HG03108 (cell line): ENCODE results near the gene MPP2.
"Not testable (repeated sequence)": the region's sequence is repeated elsewhere in the genome, so short reads cannot be mapped to it uniquely, and the experiment has no call there.

ENCODE experiments used
- ATAC-seq: cut with Tn5 transposase; IDR thresholded peaks from one replicate; pipeline ENCODE4 v1.9.1; 2021; ENCODE audit warnings: moderate library complexity; ENCODE audit not compliant: unreplicated experiment

MPP2 gene

GRCh38 chr17:43852571-43852970 lies 54.8 kb downstream of the MPP2 start:
- ATAC-seq: no peak

DNA sequence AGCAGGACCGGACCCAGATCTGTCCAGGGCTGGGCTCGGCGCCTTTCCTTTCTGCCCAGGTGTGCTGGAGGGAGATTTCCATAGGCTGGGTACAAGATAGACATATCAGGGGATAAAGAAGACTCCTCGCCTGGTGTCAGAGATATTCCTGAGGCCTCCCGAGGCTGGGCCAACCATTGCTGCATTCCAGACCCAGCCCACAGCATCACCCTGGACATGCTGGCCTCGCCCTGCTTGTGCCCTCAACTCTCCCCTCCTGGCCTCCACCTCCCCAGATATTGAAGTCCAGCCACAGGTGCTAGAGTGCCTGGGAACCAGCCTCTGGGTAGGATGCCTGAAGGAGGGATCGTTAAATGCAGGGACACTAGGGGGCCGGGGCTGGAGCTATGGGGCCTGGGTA lies 58.2 kb downstream of the MPP2 start:
- ATAC-seq: no peak

DNA sequence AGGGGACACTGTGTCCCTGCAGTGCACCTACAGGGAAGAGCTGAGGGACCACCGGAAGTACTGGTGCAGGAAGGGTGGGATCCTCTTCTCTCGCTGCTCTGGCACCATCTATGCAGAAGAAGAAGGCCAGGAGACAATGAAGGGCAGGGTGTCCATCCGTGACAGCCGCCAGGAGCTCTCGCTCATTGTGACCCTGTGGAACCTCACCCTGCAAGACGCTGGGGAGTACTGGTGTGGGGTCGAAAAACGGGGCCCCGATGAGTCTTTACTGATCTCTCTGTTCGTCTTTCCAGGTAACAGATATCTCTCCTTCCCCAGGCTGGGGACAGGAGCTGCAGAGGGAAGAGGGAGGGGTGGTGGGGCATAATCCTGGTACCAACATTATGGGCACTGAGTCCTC lies 58.7 kb downstream of the MPP2 start:
- no peak for ATAC-seq

DNA sequence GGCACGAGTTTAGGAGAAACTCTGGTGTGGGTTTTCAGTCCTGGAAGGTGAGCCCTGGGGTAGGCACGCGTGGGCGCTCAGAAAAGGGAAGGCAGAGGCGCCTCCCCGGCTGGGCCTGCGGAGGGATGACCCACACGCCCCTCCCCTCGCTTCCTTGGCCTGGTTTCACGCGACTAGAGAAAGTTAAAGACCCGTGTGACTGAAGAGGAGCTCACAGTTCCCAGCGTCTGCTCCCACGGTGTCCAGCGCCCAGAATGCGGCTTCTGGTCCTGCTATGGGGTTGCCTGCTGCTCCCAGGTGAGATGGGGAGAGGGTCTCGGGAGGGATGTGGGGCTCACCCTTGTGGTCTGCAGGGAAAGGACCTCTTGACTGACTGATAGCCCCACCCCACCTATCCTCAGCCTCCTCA lies 60.4 kb downstream of the MPP2 start, which contains the start of gene CD300LG:
Gene CD300LG (plus strand): TSS at position 214 of the 409 bp plus-strand sequence. CDS start 41 bp downstream, at position 255.
- ATAC-seq: no peak

GRCh38 chr17:43846221-43846712 lies 61.1 kb downstream of the MPP2 start:
- no peak for ATAC-seq

DNA sequence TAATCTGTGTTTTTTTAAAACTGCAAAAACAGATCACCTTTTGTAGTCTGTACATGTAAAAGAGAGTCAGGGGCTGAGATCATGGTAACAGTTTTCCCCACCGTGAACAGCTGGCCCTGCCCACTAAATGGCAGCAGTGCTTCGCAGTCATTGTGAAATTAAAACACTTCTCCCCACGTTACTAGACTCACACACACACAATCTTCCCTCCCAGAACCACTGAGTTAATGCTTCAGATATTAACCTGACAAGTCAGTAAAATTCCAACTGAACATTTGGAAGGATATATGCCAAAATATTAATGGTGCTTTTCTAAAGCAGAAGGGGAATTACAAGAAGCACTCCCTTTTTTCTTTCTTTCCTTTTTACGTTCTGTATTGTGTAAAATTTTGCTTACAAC lies 61.6 kb downstream of the MPP2 start:
- no peak for ATAC-seq

DNA sequence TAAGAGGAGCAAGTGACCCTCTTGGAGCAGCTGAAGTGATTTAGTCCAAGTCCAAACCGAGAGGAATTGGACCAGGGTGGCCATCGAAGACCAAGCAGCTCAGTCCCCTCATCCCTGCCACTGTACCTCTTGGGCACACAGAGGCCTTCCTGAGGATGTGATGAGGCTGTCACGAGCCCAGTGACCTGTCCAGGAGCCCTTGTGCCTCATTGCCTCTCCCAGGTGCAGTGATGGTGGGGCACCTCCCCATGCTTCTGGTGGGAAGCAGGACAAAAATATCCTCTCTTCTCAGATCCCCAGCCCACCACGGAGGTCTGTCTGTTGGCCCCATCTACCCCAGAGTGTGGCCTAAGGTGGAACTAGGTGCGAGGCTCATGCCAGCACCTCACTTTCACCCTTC lies 63.1 kb downstream of the MPP2 start:
- ATAC-seq: no peak

- ATAC-seq: no peak
Measured at GRCh38 chr17:43842975-43843325, 64.4 kb downstream of the MPP2 start.

DNA sequence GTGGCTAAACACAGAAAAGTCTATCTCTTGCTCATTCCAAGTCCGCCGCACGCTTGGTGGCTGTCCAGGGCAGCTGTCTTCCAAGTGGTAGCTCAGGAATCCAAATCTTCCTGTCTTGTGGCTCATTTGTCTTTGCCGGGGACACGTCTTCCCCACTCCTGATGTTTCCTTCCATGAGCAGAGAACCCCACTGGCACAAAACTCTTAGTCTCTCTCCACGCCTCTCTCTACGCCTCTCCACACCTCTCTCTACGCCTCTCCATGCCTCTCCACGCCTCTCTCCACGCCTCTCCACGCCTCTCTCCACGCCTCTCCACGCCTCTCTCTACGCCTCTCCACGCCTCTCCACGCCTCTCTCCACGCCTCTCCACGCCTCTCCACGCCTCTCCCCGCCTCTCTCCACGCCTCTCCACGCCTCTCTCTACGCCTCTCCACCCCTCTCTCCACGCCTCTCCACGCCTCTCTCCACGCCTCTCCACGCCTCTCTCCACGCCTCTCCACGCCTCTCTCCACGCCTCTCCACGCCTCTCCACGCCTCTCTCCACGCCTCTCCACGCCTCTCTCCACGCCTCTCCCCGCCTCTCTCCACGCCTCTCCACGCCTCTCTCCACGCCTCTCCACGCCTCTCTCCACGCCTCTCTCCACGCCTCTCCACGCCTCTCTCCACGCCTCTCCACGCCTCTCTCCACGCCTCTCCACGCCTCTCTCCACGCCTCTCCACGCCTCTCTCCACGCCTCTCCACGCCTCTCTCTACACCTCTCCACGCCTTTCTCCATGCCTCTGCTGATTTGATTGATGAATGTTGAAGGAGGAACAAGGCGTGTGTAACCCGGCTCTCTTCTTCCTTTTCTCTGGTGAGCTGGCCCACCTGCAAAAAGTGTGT lies 65.0 kb downstream of the MPP2 start:
- not testable (repeated sequence) for ATAC-seq

- ATAC-seq: no peak
Measured at GRCh38 chr17:43841282-43841681, 66.1 kb downstream of the MPP2 start.

- no peak for ATAC-seq
Measured at GRCh38 chr17:43840814-43841213, 66.5 kb downstream of the MPP2 start.

DNA sequence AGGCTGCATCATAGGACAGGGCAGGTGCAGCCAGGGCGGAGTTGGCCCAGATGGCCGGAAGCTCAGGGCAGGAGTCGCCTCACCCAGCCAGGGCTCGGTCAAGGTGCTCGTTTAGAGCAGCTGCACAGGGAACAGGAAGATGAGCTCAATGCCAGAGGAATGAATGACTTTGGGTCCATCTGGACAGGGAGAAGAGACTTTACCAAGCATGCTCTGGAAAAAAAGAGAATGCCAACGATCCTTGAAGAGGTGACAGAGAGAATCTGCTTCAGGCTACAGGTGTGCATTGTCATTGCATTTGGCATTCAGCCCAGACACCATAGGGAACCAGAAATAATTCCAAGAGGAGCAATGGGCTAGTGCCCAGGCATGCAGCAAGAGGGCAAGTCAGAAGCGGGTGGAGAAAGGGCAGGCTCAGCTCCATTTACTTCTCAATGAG lies 67.6 kb downstream of the MPP2 start:
- ATAC-seq: no peak

DNA sequence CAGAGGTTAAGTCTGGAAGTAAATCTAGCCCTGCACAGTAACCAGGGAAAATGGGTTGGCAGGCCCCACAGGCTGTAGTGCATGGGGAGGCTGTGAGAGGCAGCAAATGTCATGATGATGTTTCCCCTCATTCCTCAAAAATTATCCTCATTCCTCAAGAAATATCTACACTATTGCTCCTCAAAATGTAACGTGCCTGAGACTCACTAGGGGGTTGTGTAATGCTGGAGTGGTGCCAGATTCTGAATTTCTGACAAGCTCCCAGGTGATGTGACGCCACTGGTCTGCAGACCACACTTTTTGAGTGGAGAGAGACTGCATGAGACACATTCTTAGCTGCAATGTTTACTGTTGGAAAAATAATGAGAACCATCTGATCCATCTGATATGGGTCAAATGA lies 73.2 kb downstream of the MPP2 start:
- ATAC-seq: no peak

DNA sequence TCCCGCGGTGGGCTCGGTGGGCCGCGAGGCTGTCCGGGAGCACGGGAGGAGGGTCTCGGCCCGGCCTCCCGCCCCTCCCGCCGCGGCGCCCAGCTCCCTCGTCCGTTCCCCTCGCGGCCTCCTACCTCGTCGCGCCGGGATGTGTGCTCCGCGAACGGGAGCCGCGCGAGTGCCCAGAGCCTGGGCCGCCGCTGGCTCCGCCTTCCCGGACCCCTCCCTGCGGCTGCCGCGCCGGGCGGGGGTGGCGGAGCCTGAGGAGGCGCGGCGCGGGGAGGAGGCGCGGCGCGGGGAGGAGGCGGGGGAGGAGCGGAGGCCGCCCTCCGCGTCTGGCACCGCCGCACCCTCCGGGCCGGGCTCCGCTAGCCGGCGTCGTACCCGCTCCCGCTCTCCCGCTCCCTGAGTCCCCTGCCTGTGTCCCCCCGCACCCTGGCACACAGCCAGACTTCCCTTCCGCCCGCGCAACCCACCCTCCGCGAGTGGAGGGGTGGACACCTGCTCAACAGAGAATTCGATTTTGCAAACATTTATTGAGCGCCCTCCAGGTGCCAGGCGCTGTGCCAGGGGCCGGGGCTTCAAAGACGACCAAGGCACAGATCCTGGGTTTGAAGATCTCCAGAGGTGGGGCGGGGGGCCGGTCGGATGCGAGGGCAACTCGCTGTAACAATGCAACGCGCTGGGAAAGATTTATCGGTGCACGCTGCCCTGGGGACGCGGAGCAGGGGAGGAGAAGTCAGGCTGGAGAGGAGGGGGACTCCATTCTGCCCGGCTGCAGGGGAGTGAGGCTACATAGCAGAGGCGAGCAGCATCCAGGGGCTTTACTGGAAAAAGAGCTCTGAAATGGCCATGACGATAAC lies 74.1 kb downstream of the MPP2 start, which contains the start of gene MPP3:
Gene MPP3 (minus strand): TSS at position 171 of the 854 bp plus-strand sequence. CDS start 1,240 bp downstream, outside the sequence.
- no peak for ATAC-seq

DNA sequence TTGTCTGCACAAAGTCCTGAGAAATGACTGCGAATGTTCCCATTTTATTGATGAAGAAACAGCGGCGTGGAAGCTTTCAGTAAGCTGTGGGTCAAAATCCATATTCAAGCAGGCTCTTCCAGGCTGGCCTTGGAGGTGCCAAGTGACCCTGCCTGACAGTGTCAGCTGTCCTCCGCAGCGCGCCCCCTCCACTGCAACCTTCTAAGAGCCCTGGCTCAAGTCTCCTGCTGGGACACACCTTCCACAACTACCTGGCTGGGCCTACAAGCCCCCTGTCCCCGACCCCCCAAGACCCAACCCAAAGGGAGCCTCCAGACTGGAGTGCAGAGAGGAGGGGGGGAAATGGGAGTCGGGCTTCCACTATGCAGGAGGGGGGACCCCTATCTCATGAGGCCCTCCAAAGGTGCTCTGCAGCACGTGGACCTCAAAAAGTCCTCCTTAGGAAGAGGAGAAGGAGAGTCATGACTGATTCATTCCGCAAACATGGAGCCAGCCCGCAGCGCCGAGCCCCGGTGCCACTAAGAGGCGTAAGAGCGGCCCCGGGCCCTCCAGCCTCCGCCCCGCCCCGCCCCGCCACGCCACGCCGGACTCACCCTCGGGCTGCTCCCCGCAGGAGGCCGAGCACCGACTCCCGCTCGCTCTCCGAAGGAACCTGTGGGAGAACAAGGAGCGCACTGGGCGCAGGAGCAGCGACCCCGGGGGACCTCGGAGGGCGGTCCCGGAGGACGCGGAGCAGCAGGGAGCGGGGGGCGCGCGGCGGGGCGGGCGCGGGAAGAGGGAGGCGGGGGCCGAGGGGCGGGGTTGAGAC lies 75.0 kb downstream of the MPP2 start:
- ATAC-seq: no peak

- ATAC-seq: no peak
Measured at GRCh38 chr17:43831633-43832032, 75.7 kb downstream of the MPP2 start.

GRCh38 chr17:43830510-43831140 lies 76.7 kb downstream of the MPP2 start:
- ATAC-seq: no peak

- no peak for ATAC-seq
Measured at GRCh38 chr17:43829738-43830137, 77.6 kb downstream of the MPP2 start.

DNA sequence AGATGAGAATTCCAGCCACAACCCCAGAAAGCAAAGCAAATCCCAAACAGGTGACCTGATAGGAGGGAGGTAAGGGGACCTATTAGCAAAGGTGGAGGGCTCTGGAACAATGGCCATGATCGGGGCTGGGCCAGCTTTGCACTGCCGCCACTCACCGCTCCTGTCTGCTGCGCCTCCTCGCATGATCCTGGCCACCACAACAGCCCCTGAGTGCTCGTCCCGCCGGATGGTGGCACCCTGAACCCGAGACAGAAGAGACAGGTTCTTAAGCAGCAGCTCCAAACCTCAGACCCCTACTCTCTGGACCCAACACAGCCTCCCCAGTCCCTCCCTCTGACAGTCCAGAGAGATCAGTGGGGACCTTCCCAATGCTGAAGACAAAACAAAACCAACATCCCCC lies 79.7 kb downstream of the MPP2 start:
- no peak for ATAC-seq

GRCh38 chr17:43826206-43826605 lies 81.1 kb downstream of the MPP2 start:
- no peak for ATAC-seq
